ENCODE results near the gene RPL38.

The RPL38 gene

DNA sequence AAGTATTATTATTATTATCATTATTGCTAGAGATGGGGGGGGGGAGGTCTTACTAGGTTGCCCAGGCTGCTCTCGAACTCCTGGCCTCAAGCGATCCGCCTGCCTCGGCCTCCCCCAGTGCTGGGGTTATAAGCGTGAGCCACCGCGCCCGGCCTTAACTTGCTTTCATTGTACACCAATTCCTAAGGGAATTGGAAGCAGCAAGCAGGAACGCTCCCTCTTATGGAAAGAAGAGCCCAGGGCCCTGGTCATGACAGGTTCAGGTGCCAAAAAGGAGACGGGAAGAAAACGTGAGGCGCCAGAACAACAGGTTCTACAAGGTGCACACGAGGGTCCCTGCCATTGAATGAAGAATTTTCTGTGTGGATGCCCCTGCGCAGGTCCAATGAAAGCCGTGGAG lies 540 bp upstream of the RPL38 start:
- no peak for TF ChIP-seq SPI1 (IDR thresholded peaks at IDR 0.05; ENCODE audit: borderline replicate concordance, low read depth)
- no peak for TF ChIP-seq CTCF (IDR thresholded peaks at IDR 0.05; ENCODE audit: insufficient read depth, low read length)
- TF ChIP-seq GABPA (IDR thresholded peaks at IDR 0.05; ENCODE audit: low read depth), result no peak
- TF ChIP-seq, protein P1, sequence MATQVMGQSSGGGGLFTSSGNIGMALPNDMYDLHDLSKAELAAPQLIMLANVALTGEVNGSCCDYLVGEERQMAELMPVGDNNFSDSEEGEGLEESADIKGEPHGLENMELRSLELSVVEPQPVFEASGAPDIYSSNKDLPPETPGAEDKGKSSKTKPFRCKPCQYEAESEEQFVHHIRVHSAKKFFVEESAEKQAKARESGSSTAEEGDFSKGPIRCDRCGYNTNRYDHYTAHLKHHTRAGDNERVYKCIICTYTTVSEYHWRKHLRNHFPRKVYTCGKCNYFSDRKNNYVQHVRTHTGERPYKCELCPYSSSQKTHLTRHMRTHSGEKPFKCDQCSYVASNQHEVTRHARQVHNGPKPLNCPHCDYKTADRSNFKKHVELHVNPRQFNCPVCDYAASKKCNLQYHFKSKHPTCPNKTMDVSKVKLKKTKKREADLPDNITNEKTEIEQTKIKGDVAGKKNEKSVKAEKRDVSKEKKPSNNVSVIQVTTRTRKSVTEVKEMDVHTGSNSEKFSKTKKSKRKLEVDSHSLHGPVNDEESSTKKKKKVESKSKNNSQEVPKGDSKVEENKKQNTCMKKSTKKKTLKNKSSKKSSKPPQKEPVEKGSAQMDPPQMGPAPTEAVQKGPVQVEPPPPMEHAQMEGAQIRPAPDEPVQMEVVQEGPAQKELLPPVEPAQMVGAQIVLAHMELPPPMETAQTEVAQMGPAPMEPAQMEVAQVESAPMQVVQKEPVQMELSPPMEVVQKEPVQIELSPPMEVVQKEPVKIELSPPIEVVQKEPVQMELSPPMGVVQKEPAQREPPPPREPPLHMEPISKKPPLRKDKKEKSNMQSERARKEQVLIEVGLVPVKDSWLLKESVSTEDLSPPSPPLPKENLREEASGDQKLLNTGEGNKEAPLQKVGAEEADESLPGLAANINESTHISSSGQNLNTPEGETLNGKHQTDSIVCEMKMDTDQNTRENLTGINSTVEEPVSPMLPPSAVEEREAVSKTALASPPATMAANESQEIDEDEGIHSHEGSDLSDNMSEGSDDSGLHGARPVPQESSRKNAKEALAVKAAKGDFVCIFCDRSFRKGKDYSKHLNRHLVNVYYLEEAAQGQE (IDR thresholded peaks at IDR 0.05; ENCODE audit: insufficient replicate concordance, low read depth), result no peak
- no peak for TF ChIP-seq POLR2AphosphoS5 (IDR thresholded peaks at IDR 0.05; ENCODE audit: low read depth)
- H3K27me3 ChIP-seq (ENCODE audit: insufficient read depth, poor library complexity, severe bottlenecking), result peaks cover 11% of the 10 kb centered on the region
- no peak overlapping the region for H3K4me3 ChIP-seq (replicated peaks; ENCODE audit: insufficient read depth, low read length)
- no peak for DNase-seq (ENCODE audit: low read depth in 1 of 2, low spot score in 1 of 2)
- H3K27ac ChIP-seq (replicated peaks), result no peak overlapping the region

- H3K27ac ChIP-seq (replicated peaks), result peak overlapping the region; percentile 91
- TF ChIP-seq, protein P1 (IDR thresholded peaks at IDR 0.05; ENCODE audit: insufficient replicate concordance, low read depth), result no peak
- TF ChIP-seq SPI1 (IDR thresholded peaks at IDR 0.05; ENCODE audit: borderline replicate concordance, low read depth), result no peak
- no peak for TF ChIP-seq GABPA (IDR thresholded peaks at IDR 0.05; ENCODE audit: low read depth)
- no peak for TF ChIP-seq POLR2AphosphoS5 (IDR thresholded peaks at IDR 0.05; ENCODE audit: low read depth)
- TF ChIP-seq CTCF (IDR thresholded peaks at IDR 0.05; ENCODE audit: insufficient read depth, low read length), result no peak
- no peak for DNase-seq (ENCODE audit: low read depth in 1 of 2, low spot score in 1 of 2)
- H3K4me3 ChIP-seq (replicated peaks; ENCODE audit: insufficient read depth, low read length), result peak overlapping the region; percentile 77
- H3K27me3 ChIP-seq (ENCODE audit: insufficient read depth, poor library complexity, severe bottlenecking), result peaks cover 11% of the 10 kb centered on the region
Observed at GRCh38 chr17:74204474-74204873, 996 bp downstream of the RPL38 start.

GRCh38 chr17:74205274-74205673 lies 1.8 kb downstream of the RPL38 start:
- TF ChIP-seq GABPA (IDR thresholded peaks at IDR 0.05; ENCODE audit: low read depth) (no peak), POLR2AphosphoS5 (IDR thresholded peaks at IDR 0.05; ENCODE audit: low read depth) (no peak), CTCF (IDR thresholded peaks at IDR 0.05; ENCODE audit: insufficient read depth, low read length) (no peak), SPI1 (IDR thresholded peaks at IDR 0.05; ENCODE audit: borderline replicate concordance, low read depth) (no peak)
- TF ChIP-seq, protein P1 (IDR thresholded peaks at IDR 0.05; ENCODE audit: insufficient replicate concordance, low read depth), result no peak
- H3K27me3 ChIP-seq (ENCODE audit: insufficient read depth, poor library complexity, severe bottlenecking), result peaks cover 11% of the 10 kb centered on the region
- no peak for DNase-seq (ENCODE audit: low read depth in 1 of 2, low spot score in 1 of 2)
- peak overlapping the region; percentile 77; the same call in 1 of the 2 replicates for H3K4me3 ChIP-seq (replicated peaks; ENCODE audit: insufficient read depth, low read length)
- H3K27ac ChIP-seq (replicated peaks), result no peak overlapping the region; the same call in none of the 2 replicates

All from HL-60 (cell line).